IPS-NIHi7 (cell line): ENCODE results near the gene AP2B1.

Source experiments
- DNase-seq: peaks from one replicate; pipeline ENCODE4 v3.0.0; 2012; ENCODE audit warnings: mixed read lengths; ENCODE audit errors: extremely low spot score

Gene AP2B1

GRCh38 chr17:35773679-35774425 lies 186.7 kb downstream of the AP2B1 start:
- no peak for DNase-seq

GRCh38 chr17:35774499-35774898 lies 187.4 kb downstream of the AP2B1 start:
- DNase-seq, result no peak

- no peak for DNase-seq
Observed at GRCh38 chr17:35775039-35775438, 187.9 kb downstream of the AP2B1 start.

- DNase-seq, result no peak
Observed at GRCh38 chr17:35775583-35775982, 188.5 kb downstream of the AP2B1 start.
